HG03039 (cell line): ENCODE results near the gene TTC23.
"Not testable (repeated sequence)": the region's sequence is repeated elsewhere in the genome, so short reads cannot be mapped to it uniquely, and the experiment has no call there.

Experiments
- ATAC-seq: cut with Tn5 transposase; IDR thresholded peaks from one replicate; pipeline ENCODE4 v1.9.1; 2021; ENCODE audit warnings: mild to moderate bottlenecking, moderate library complexity; ENCODE audit not compliant: unreplicated experiment

The TTC23 gene

GRCh38 chr15:99122831-99123712, 126.3 kb downstream of the TTC23 start:
- ATAC-seq: no peak

GRCh38 chr15:99121691-99122410, 127.5 kb downstream of the TTC23 start:
- no peak for ATAC-seq

GRCh38 chr15:99121207-99121606, 128.2 kb downstream of the TTC23 start:
- no peak for ATAC-seq

GRCh38 chr15:99120050-99120777, 129.2 kb downstream of the TTC23 start:
- ATAC-seq: no peak

GRCh38 chr15:99118801-99119546, 130.4 kb downstream of the TTC23 start:
- ATAC-seq: no peak

GRCh38 chr15:99118258-99118632, 131.1 kb downstream of the TTC23 start:
- no peak for ATAC-seq

- ATAC-seq: no peak
These were observed 131.7 kb downstream of the TTC23 start for GRCh38 chr15:99117563-99118257.

GRCh38 chr15:99117111-99117510, 132.3 kb downstream of the TTC23 start:
- ATAC-seq: no peak

- ATAC-seq: no peak
These were observed 133.8 kb downstream of the TTC23 start for GRCh38 chr15:99115300-99116215.

- no peak for ATAC-seq
These were observed 134.7 kb downstream of the TTC23 start for GRCh38 chr15:99114511-99115299.

- no peak for ATAC-seq
These were observed 135.7 kb downstream of the TTC23 start for GRCh38 chr15:99113547-99114271.

GRCh38 chr15:99111641-99112040, 137.7 kb downstream of the TTC23 start:
- ATAC-seq: not testable (repeated sequence)

- no peak for ATAC-seq
These were observed 138.6 kb downstream of the TTC23 start for GRCh38 chr15:99110581-99111320.

GRCh38 chr15:99110093-99110492, 139.3 kb downstream of the TTC23 start:
- no peak for ATAC-seq

GRCh38 chr15:99109555-99110021, 139.8 kb downstream of the TTC23 start:
- ATAC-seq: no peak

- no peak for ATAC-seq
These were observed 140.4 kb downstream of the TTC23 start for GRCh38 chr15:99108993-99109392.
